ENCODE results near the gene DPY19L2.
"Not testable (repeated sequence)": the region's sequence is repeated elsewhere in the genome, so short reads cannot be mapped to it uniquely, and the experiment has no call there.

DPY19L2 gene

GRCh38 chr12:63668028-63668799 lies at the start of gene DPY19L2:
DPY19L2 (minus strand) TSS chr12:63668493; CDS start chr12:63668393, 100 bp downstream.
- DNase-seq: peak; percentile 88

DNA sequence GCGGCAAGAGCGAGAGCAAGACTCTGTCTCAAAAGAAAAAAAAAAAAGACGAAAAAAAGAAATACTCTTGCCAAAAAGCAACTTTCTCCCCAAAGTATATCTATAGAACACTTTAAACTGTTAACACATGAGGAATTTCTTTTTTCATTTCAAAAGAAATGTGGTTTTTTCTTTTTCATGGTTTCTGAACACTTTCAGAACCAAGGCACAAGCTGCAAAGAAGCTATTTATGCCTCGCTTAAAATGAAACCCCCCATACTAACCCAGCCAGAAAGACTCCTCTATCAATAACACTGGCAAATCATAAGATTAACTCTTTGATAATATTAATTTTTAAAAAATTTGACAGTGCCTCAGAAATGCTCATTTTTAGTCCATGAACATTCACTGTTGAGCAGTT lies 48.6 kb upstream of the DPY19L2 start:
- not testable (repeated sequence) for DNase-seq

DNA sequence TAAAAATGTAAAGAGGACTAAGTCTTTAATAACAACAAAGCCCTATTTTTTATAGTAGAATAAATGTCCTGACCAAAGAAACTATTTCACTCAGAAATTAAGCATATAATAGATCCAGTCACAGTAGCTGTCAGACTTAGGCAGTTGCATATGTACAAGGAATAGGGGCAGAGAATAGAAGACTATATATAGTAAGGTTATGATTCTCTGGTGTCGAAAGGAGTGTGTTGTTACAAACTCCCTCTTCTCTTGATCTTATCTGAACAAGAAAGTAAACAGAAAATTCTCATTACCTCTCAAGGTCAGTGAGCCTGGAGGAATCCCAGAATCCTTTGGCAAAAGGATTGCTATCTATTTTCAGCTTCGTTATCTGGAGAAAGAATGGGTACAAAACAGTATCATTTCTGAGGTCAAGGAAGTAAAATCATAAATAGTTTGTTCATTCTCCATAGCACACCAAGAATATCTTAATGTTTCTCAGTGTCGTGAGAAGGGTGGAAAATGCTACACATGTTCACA lies 46.9 kb upstream of the DPY19L2 start:
- not testable (repeated sequence) for DNase-seq

- DNase-seq: not testable (repeated sequence)
Measured at GRCh38 chr12:63714409-63714808, 46.1 kb upstream of the DPY19L2 start.

GRCh38 chr12:63713681-63714075 lies 45.4 kb upstream of the DPY19L2 start:
- DNase-seq: not testable (repeated sequence)

DNA sequence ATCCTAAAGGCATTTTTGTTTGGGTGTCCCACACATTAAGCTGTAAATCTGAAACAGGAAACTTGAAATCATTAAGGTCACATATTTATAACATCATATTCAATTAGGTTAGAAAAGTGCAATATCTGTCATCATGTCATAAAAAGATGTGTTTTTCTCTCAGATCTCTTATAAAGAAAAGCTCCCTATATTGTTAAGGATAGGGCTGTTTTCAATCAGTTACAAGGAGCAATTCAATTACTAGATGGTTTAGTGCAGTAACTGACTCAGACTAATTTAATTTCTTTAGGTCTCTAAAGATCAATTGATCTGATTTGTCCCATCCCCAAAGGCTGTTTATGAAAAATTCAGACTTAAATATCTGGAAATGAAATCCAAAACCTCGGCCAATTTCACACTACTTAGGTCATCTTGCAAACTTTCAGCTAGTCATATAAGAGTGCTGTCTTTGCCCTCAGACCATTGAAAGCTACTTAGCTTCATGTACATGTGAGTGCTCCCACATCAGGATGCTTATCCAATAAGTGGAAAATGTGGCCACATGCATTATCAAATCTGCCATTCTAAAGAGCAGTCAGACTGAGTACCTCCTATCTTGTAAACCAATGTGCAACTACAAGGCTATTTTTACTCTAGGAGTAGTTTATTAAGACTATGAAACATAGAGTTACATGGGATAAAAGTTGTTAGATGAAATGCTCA lies 44.8 kb upstream of the DPY19L2 start:
- DNase-seq: not testable (repeated sequence)

DNA sequence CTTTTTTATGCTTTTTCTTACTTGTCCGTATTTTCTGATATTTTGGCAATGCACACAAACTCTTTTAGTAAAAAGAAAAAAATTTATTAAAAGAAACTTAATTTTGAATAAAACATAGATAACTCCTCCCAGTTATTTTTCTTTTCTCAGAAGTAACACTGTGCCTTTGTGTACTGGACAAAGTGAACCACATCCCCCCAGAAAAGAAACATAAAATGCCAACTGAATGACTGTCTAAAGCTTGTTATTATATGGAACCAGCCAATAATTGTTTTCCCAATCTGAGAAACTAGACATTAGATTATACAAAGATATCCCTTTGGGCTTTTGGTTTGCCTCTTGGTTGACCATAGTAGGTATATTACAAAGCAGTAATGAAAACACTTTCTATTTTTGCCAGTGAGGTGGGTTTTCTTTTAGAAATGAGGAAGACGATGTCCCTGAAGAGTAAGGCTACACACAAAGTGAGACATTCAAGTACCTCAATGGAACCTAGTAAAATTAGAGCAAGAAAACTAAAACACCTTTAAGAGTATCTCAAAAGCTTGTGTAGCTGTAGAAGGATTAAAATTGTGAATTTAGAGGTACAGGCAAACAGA lies 44.2 kb upstream of the DPY19L2 start:
- peak; percentile 46 for DNase-seq

DNA sequence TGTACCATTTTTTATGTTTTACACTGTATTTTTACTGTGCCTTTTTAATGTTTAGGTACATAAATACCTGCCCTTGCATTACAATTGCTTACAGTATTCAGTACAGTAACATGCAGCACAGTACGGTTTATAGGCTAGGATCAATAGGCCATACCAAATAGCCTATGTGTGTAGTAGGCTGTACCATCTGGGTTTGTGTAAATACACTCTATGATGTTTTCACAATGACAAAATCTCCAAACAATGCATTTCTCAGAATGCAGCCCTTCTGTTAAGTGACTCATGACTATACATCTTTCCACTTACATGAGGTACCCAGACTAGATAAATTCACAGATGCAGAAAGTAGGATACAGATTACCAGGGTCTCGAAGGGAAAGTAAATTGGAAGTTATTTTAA lies 43.0 kb upstream of the DPY19L2 start:
- DNase-seq: peak; percentile 75

- DNase-seq: no peak
Measured at GRCh38 chr12:63706336-63706735, 38.0 kb upstream of the DPY19L2 start.

- not testable (repeated sequence) for DNase-seq
Measured at GRCh38 chr12:63699678-63700382, 31.5 kb upstream of the DPY19L2 start.

- DNase-seq: not testable (repeated sequence)
Measured at GRCh38 chr12:63699011-63699410, 30.7 kb upstream of the DPY19L2 start.

DNA sequence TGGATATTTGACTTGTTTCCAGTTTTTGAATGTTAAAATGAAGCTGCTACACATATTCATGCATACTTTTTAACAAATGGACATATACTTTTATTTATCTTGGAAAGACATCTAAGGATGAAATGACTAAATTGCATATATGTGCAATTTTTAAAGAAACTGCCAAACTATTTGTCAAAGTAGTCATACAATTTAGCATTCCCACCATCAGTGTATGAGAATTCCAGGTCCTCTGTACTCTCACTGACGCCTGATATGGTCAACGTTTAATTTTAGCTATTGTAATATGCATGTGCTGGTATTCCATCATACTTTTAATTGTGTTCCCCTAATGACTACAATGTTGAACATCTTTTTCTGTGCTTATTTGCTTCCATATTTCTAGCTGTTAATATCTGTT lies 22.5 kb upstream of the DPY19L2 start:
- DNase-seq: not testable (repeated sequence)

DNA sequence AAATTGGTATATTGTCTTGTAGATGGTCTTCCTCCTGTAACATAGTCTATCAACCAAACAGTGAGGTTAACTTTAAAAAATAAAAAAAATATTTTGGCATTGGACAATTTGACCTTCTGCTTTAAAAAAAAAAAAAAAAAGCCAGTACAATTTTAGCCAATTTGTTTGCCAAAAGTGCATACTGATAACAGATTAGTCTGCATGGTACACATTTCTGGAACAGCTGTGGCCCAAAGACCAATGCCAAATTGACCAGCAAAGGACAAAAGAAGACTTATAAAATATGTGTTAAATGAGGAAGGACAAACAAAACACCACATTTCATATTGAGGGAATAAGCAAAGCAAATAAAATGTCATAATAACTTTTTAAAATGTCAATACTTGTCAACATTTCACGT lies 20.8 kb upstream of the DPY19L2 start:
- not testable (repeated sequence) for DNase-seq

DNA sequence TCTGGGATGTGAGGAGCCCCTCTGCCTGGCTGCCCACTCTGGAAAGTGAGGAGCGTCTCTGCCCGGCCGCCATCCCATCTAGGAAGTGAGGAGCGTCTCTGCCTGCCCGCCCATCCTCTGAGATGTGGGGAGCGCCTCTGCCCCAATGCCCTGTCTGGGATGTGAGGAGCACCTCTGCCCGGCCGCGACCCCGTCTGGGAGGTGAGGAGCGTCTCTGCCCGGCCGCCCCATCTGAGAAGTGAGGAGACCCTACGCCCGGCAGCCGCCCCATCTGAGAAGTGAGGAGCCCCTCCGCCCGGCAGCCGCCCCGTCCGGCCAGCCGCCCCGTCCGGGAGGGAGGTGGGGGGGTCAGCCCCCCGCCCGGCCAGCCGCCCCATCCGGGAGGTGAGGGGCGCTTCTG lies 18.3 kb upstream of the DPY19L2 start:
- DNase-seq: not testable (repeated sequence)

DNA sequence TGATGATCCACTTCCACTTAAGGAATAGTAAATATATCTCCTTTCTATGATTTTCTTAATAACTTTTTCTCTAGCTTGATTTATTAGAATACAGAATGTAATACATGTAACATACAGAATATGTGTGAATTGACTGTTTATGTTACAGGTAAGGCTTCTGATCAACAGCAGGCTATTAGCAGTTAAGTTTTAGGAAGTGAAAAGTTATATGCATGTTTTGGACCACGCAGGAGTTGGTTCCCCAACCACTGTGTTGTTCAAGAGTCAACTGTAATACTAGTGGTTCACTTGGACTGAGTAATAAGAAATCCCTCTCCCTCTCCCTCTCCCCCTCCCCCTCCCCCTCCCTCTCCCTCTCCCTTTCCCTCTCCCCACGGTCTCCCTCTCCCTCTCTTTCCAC lies 17.5 kb upstream of the DPY19L2 start:
- DNase-seq: not testable (repeated sequence)

- not testable (repeated sequence) for DNase-seq
Measured at GRCh38 chr12:63682617-63683016, 14.3 kb upstream of the DPY19L2 start.

- DNase-seq: peak; percentile 37
Measured at GRCh38 chr12:63680758-63681157, 12.5 kb upstream of the DPY19L2 start.

DNA sequence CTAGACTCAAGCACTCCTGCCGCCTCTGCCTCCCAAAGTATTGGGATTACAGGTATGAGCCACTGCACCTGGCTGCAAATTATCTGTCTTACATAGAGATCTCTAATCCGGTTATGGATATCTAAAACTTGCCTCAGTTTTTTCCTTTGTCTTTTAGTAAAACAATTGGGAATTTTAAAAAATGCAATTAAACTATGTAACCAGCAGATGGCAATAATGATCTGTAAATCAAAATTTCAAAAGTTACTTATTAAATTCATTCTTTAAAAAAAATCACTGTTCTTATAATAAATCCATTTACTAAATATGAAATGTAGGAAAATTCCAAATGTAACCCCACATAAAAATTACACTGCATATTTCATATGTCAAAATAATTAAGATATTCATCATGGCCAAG lies 4.3 kb upstream of the DPY19L2 start:
- DNase-seq: not testable (repeated sequence)

- peak; percentile 68 for DNase-seq
Measured at GRCh38 chr12:63669936-63670335, 1.6 kb upstream of the DPY19L2 start.

DNA sequence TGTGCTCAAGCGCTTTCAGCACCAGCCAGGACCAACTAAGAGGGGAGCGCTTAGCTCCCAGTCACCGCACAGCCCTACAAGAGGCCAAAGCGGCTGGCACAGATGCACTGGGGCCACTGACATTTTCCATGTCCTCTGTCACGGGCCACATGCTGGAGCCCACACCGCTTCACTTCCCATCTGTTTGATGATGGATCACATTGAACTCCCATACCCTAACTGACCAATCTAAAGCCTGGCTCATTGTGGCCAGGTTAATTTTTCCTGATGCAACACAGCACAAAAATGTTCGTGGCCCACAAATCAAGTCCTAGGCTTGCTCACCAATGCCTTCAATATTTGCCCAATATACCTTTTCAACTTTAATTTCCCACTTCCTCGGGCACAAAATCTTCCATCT lies 1.1 kb upstream of the DPY19L2 start:
- DNase-seq: not testable (repeated sequence)

DNA sequence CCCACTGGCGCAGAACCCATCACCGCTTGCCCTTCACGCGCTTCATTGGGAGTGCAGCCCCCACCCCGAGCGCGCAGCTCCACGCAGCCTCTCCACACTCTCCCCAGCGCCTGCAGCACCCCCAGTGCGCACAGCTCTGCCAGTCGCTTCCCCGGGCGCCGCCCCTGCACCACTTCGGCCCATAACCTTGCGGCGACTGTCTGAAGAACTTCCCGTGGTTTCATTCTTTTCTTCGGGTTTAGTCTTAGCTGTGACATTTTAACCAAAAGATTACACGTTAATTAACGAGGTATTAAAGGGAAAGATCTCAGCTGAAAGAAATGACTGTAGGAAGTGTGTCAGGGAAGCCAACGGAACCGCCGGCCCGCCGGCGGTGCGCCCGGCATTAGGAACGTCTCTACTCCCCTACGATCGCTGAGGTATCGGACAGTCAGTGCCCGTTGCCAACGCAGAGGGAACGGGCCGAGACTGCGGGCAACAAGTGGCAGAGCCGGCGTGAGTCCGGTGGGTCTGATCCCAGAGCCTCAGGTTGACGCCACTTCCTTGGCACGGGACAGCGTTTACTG lies 590 bp upstream of the DPY19L2 start:
- peak; percentile 47 for DNase-seq

- DNase-seq: not testable (repeated sequence)
Measured at GRCh38 chr12:63663005-63663404, 5.3 kb downstream of the DPY19L2 start.

All from EL (cell line).